SK-N-SH (cell line): ENCODE measurements around the gene TACC2. TPM values are rescaled to one million over a fixed set of nuclear protein-coding genes. Genes with fewer than 3 reads are reported as not detected.
A peak's percentile ranks its signal among the peaks of the same experiment; 100 is the strongest.

Experiments
- CTCF ChIA-PET: fragments of 300-600, 350-600 bp; formaldehyde crosslinking; extraction: SDS; loops from one replicate; lab custom pipeline; 2021; lab: Yijun Ruan, JAX
- POLR2A ChIA-PET: fragments of 350-600 bp; sonication (Branson Sonifier 250); formaldehyde crosslinking; extraction: SDS; loops from one replicate; lab custom pipeline; 2020; ENCODE audit warnings: antibody characterized with exemption, inconsistent platforms; lab: Yijun Ruan, JAX
- DNase-seq: peaks from one replicate; pipeline ENCODE4 v3.0.0; 2012
- H2AFZ ChIP-seq: fragments of 200-600 bp; sonication (generic); 2 replicates; pipeline ENCODE4 v1.8.1; 2016; ENCODE audit warnings: antibody characterized with exemption, mild to moderate bottlenecking, low read depth
- H3F3A ChIP-seq: fragments of 200-600 bp; sonication (generic); replicated peaks from 2 replicates; pipeline ENCODE3; 2016; ENCODE audit warnings: antibody characterized with exemption, mild to moderate bottlenecking; ENCODE audit not compliant: insufficient read depth
- H3K27ac ChIP-seq, 2 experiments: fragments of 200-500 bp in 1 of 2; fragments of 200-600 bp in 1 of 2; sonication (Bioruptor generic) in 1 of 2; sonication (generic), shearing (Covaris generic) in 1 of 2; 2 replicates each; pipeline versions ENCODE4 v1.5.1 to v1.6.1; 2014 to 2016; ENCODE audit warnings: low read depth in 2 of 2, inconsistent platforms in 1 of 2, low read length in 1 of 2, mild to moderate bottlenecking in 1 of 2, mixed read lengths in 1 of 2
- H3K27me3 ChIP-seq: fragments of 200-600 bp; sonication (generic), shearing (Covaris generic); 2 replicates; pipeline ENCODE4 v1.6.1; 2016; ENCODE audit warnings: mixed run types; ENCODE audit not compliant: insufficient read depth
- H3K36me3 ChIP-seq, 2 experiments: fragments of 200-500 bp in 1 of 2; fragments of 200-600 bp in 1 of 2; sonication (Bioruptor generic) in 1 of 2; sonication (generic) in 1 of 2; replicated peaks in 1 of 2; 2 replicates each; pipeline versions ENCODE3 to v1.5.1; 2014 to 2016; ENCODE audit warnings: low read length in 1 of 2, mild to moderate bottlenecking in 1 of 2; ENCODE audit not compliant: insufficient read depth in 2 of 2, control insufficient read depth in 1 of 2
- H3K4me1 ChIP-seq, 2 experiments: fragments of 200-500 bp in 1 of 2; fragments of 200-600 bp in 1 of 2; sonication (Bioruptor generic) in 1 of 2; sonication (generic), shearing (Covaris generic) in 1 of 2; 2 replicates each; pipeline versions ENCODE4 v1.5.1 to v1.6.1; 2014 to 2016; ENCODE audit warnings: low read depth in 1 of 2, low read length in 1 of 2, mixed run types in 1 of 2; ENCODE audit not compliant: insufficient read depth in 2 of 2, control insufficient read depth in 1 of 2
- H3K4me2 ChIP-seq: fragments of 200-600 bp; sonication (generic), shearing (Covaris generic); 2 replicates; pipeline ENCODE4 v1.6.1; 2017; ENCODE audit warnings: mixed run types
- H3K4me3 ChIP-seq, 2 experiments: fragments of 200-500 bp in 1 of 2; fragments of 200-600 bp in 1 of 2; sonication (Bioruptor generic) in 1 of 2; sonication (generic), shearing (Covaris generic) in 1 of 2; 2 replicates each; pipeline versions ENCODE4 v1.5.1 to v1.8.1; 2014 to 2016; ENCODE audit warnings: low read depth in 2 of 2, inconsistent platforms in 1 of 2, low read length in 1 of 2, mild to moderate bottlenecking in 1 of 2, mixed read lengths in 1 of 2, moderate library complexity in 1 of 2
- H3K79me2 ChIP-seq: fragments of 200-600 bp; sonication (generic); 2 replicates; pipeline ENCODE4 v1.8.1; 2017; ENCODE audit warnings: mild to moderate bottlenecking; ENCODE audit not compliant: insufficient read depth
- H3K9ac ChIP-seq: fragments of 200-600 bp; sonication (generic); 2 replicates; pipeline ENCODE4 v1.6.1; 2017; ENCODE audit warnings: mixed run types
- H3K9me2 ChIP-seq: fragments of 200-600 bp; sonication (generic); 2 replicates; pipeline ENCODE4 v1.6.1; 2017; ENCODE audit warnings: mixed run types
- H3K9me3 ChIP-seq: fragments of 200-600 bp; sonication (generic); 2 replicates; pipeline ENCODE4 v1.6.1; 2017; ENCODE audit warnings: mixed run types, mild to moderate bottlenecking, moderate library complexity
- H4K20me1 ChIP-seq: fragments of 200-600 bp; sonication (generic); 2 replicates; pipeline ENCODE4 v1.6.1; 2017; ENCODE audit warnings: mild to moderate bottlenecking, mixed run types; ENCODE audit not compliant: insufficient read depth
- CHD2 ChIP-seq: fragments of 150-350 bp; IDR thresholded peaks from 2 replicates; pipeline ENCODE4 v1.6.1; 2018; ENCODE audit warnings: low read length; ENCODE audit not compliant: partially characterized antibody
- FOSL2 ChIP-seq: IDR thresholded peaks from 2 replicates; pipeline ENCODE4 v1.4.0; 2012; ENCODE audit warnings: low read depth, mild to moderate bottlenecking, moderate library complexity, borderline replicate concordance
- JUND ChIP-seq: IDR thresholded peaks from 2 replicates; pipeline ENCODE4 v1.4.0; 2012
- NRF1 ChIP-seq: IDR thresholded peaks from 2 replicates; pipeline ENCODE4 v1.6.1; 2012; ENCODE audit warnings: low read depth, mild to moderate bottlenecking, low read length
- POLR2AphosphoS5 ChIP-seq: IDR thresholded peaks from 2 replicates; pipeline ENCODE4 v1.6.1; 2012; ENCODE audit warnings: low read depth, low read length
- RAD21 ChIP-seq: IDR thresholded peaks from 2 replicates; pipeline ENCODE4 v1.6.1; 2012; ENCODE audit warnings: mild to moderate bottlenecking, low read length
- SMC3 ChIP-seq: IDR thresholded peaks from 2 replicates; pipeline ENCODE4 v1.6.1; 2012; ENCODE audit warnings: low read depth, low read length, improper control_type of control experiment
- TCF12 ChIP-seq: IDR thresholded peaks from 2 replicates; pipeline ENCODE4 v1.4.0; 2012
- WGBS: methylation state at CpG from one replicate; pipeline ENCODE4 v1.1.6; 2017; ENCODE audit warnings: low lambda C conversion rate; 5-methylcytosine and 5-hydroxymethylcytosine counted together
- polyA plus RNA-seq, 3 experiments: library from polyadenylated mRNA; depleted of rRNA; stranded (reverse); fragments of >200 nt; gene quantifications; 2 replicates each; pipeline ENCODE4 v1.2.3, GENCODE V29; 2012
- TF ChIP-seq, protein P1 (sequence below): IDR thresholded peaks from 2 replicates; pipeline ENCODE4 v1.4.0; 2012; ENCODE audit warnings: low read depth, borderline replicate concordance
- TF ChIP-seq, protein P2 (sequence below): IDR thresholded peaks from 2 replicates; pipeline ENCODE4; 2012
- TF ChIP-seq, protein P3 (sequence below): fragments of 200-600 bp; sonication (generic); IDR thresholded peaks from 2 replicates; pipeline ENCODE4 v1.6.1; 2017; ENCODE audit warnings: antibody characterized with exemption, mild to moderate bottlenecking, moderate library complexity

TACC2 gene
- polyA plus RNA-seq, 1 of the 3 experiments (the other 2 are of a cell fraction): 8.8 TPM

DNA sequence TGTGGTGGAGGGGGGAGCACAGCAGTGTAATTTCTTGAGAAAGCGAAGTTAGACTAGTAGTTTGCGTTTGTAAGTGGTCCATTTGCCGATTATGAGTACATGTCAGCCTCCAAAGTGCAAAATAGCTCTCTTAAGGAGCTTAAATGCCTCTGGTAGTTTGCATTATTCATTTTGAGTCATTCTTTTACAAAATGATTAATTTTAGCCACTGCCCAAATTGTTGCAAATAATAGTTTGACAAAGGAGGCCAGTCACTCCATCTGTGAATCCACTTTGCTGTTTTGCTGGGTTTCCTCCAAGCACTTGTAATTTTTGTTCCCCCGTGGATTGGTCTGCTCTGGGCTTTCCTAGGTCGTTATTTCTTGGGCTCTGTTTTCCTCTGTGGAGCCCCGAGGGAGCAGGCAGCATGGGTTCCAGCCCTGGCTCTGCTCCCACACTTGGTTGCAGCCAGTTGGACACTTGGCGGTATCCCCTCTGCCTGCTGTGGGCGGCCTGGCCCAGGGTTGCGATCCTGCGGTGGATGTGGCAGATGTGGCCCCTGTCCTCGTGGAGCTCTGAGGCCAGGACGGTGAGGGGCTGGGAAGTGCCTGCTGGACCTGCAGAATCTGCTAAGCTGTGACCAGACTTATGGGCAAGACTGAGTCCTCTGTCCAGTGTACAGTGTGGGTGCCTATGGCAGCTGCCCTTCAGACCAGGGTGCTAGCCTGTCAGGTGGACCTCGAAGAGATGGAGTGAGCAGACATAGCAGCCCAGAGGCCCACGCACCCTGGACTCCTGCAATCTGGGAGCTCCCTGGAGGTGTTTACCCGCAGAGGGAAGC is 153.1 kb downstream of the TACC2 start:
- H2AFZ ChIP-seq: no peak overlapping the region
- H3K9me2 ChIP-seq: no peaks in the 10 kb centered on the region
- no peaks in the 10 kb centered on the region for H4K20me1 ChIP-seq
- peak overlapping the region; percentile 95 to 100 for H3K27ac ChIP-seq
- no peaks in the 10 kb centered on the region for H3K27me3 ChIP-seq
- H3K79me2 ChIP-seq: no peaks in the 10 kb centered on the region
- ChIA-PET POLR2A (interaction anchor here (0.5 to 5.9 kb wide), 4 partner anchors 24 to 105 kb away, joined by 3 to 90 read pairs (median 7); no protein-coding TSS in a partner anchor), CTCF (interaction anchor here (0.6 to 7.2 kb wide), 32 partner anchors 14 to 424 kb away, joined by 3 to 111 read pairs (median 5); no protein-coding TSS in a partner anchor)
- H3K4me3 ChIP-seq: peak overlapping the region in 1 of 2 experiments; percentile 0; a peak in 1 of 4 replicates
- H3K9ac ChIP-seq: peak overlapping the region; percentile 36; the same call in 1 of the 2 replicates
- H3F3A ChIP-seq: peaks cover 31% of the 10 kb centered on the region
- peaks cover 0 to 2% of the 10 kb centered on the region in 2 experiments for H3K36me3 ChIP-seq
- H3K4me1 ChIP-seq: peaks cover 33 to 69% of the 10 kb centered on the region in 2 experiments
- no peak for TF ChIP-seq NRF1
- TF ChIP-seq RAD21: no peak
- TF ChIP-seq TCF12: no peak
- TF ChIP-seq JUND: peak; percentile 34; the same call in 1 of the 2 replicates
- TF ChIP-seq FOSL2: peak; percentile 34; the same call in 1 of the 2 replicates
- TF ChIP-seq, protein P1, sequence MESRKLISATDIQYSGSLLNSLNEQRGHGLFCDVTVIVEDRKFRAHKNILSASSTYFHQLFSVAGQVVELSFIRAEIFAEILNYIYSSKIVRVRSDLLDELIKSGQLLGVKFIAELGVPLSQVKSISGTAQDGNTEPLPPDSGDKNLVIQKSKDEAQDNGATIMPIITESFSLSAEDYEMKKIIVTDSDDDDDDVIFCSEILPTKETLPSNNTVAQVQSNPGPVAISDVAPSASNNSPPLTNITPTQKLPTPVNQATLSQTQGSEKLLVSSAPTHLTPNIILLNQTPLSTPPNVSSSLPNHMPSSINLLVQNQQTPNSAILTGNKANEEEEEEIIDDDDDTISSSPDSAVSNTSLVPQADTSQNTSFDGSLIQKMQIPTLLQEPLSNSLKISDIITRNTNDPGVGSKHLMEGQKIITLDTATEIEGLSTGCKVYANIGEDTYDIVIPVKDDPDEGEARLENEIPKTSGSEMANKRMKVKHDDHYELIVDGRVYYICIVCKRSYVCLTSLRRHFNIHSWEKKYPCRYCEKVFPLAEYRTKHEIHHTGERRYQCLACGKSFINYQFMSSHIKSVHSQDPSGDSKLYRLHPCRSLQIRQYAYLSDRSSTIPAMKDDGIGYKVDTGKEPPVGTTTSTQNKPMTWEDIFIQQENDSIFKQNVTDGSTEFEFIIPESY: no peak
- TF ChIP-seq, protein P2, sequence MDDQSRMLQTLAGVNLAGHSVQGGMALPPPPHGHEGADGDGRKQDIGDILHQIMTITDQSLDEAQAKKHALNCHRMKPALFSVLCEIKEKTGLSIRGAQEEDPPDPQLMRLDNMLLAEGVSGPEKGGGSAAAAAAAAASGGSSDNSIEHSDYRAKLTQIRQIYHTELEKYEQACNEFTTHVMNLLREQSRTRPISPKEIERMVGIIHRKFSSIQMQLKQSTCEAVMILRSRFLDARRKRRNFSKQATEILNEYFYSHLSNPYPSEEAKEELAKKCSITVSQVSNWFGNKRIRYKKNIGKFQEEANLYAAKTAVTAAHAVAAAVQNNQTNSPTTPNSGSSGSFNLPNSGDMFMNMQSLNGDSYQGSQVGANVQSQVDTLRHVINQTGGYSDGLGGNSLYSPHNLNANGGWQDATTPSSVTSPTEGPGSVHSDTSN: 0 out of 2 replicates have a peak, but pooled peaks have one; percentile 36
- no peak for TF ChIP-seq POLR2AphosphoS5
- H3K4me2 ChIP-seq: peak overlapping the region; percentile 68
- no peaks in the 10 kb centered on the region for H3K9me3 ChIP-seq
- DNase-seq: no peak
- 51% methylated on average over 11 of the region's 15 CpGs for WGBS

DNA sequence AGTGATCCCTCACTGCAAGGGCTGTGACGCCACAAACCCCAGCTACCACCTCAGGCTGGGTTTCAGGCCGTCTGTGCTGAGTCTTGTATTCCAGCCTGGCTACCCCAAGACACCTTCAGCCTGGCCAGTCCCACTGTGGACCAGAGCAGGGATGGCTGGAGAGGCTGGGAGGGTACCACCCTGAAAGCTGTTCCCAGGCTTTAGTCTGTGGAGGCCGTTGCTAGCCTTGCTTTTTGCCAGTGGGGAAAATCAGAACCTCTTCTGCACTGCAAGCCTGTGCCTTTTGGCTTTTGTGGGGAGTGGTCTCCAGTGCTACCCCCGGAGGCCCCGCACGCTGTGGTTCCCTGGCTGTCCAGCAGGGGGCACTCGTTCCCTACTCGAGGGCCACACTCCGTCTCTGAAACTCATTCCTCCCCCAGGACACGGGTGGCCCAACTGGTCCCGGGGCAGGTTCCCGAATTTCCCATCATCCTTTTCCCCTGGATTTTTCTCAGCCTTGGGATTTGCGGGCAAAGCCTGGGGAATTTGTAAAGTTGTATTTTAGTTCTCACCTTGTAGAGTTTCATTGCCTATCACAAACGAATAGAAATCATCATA is 153.8 kb downstream of the TACC2 start:
- Histone ChIP-seq H3K4me2 (0 out of 2 replicates have a peak overlapping the region, but pooled peaks have one; percentile 68), H3F3A (peaks cover 31% of the 10 kb centered on the region), H3K4me3 (no peak overlapping the region; a peak in 1 of 4 replicates), H3K79me2 (no peaks in the 10 kb centered on the region), H3K9ac (no peak overlapping the region; the same call in 1 of the 2 replicates), H2AFZ (no peak overlapping the region), H3K9me3 (no peaks in the 10 kb centered on the region), H3K4me1 (peaks cover 33 to 65% of the 10 kb centered on the region in 2 experiments), H3K36me3 (no peaks in the 10 kb centered on the region), H3K27ac (peak overlapping the region; percentile 95 to 100), H3K27me3 (no peaks in the 10 kb centered on the region), H4K20me1 (no peaks in the 10 kb centered on the region), H3K9me2 (no peaks in the 10 kb centered on the region)
- 62% methylated on average over 11 of the region's 14 CpGs for WGBS
- peak; percentile 73 for DNase-seq
- TF ChIP-seq, protein P3, sequence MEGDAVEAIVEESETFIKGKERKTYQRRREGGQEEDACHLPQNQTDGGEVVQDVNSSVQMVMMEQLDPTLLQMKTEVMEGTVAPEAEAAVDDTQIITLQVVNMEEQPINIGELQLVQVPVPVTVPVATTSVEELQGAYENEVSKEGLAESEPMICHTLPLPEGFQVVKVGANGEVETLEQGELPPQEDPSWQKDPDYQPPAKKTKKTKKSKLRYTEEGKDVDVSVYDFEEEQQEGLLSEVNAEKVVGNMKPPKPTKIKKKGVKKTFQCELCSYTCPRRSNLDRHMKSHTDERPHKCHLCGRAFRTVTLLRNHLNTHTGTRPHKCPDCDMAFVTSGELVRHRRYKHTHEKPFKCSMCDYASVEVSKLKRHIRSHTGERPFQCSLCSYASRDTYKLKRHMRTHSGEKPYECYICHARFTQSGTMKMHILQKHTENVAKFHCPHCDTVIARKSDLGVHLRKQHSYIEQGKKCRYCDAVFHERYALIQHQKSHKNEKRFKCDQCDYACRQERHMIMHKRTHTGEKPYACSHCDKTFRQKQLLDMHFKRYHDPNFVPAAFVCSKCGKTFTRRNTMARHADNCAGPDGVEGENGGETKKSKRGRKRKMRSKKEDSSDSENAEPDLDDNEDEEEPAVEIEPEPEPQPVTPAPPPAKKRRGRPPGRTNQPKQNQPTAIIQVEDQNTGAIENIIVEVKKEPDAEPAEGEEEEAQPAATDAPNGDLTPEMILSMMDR: peak; percentile 77
- TF ChIP-seq RAD21 (peak; percentile 78), POLR2AphosphoS5 (no peak), CHD2 (no peak), SMC3 (peak; percentile 53)
- CTCF ChIA-PET: interaction anchor here (0.6 to 7.2 kb wide), 39 partner anchors 8 to 423 kb away, joined by 3 to 111 read pairs (median 5); no protein-coding TSS in a partner anchor
- POLR2A ChIA-PET: interaction anchor here (5.9 kb wide), 1 partner anchor 23 kb away, joined by 90 read pairs; no protein-coding TSS in a partner anchor
